Measurements from ENCODE around the gene ARIH1. TPM values are rescaled to one million over a fixed set of nuclear protein-coding genes. Genes with fewer than 3 reads are reported as not detected.

Gene ARIH1
- total and polyA plus RNA-seq, 2 of the 8 experiments (the other 6 are each of a cell fraction or from before 2014, with no cell fraction given): 32.7 to 179 TPM

DNA sequence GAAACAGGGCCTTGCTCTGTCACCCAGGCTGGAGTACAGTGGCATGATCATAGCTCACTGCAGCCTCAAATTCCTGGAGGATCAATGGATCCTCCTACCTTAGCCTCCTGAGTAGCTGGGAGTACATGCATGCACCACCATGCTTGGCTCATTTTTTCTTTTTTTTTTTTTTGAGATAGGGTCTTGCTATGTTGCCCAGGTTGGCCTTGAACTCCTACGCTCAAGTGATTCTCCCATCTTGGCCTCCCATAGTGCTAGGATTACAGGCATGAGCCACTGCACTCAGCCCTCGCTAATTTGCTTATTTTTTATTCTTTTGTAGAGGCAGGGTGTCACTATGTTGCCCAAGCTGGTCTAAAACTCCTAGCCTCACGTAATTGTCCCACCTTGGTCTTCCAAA is 6.0 kb upstream of the ARIH1 start (continued):
- TF ChIP-seq, protein P1, sequence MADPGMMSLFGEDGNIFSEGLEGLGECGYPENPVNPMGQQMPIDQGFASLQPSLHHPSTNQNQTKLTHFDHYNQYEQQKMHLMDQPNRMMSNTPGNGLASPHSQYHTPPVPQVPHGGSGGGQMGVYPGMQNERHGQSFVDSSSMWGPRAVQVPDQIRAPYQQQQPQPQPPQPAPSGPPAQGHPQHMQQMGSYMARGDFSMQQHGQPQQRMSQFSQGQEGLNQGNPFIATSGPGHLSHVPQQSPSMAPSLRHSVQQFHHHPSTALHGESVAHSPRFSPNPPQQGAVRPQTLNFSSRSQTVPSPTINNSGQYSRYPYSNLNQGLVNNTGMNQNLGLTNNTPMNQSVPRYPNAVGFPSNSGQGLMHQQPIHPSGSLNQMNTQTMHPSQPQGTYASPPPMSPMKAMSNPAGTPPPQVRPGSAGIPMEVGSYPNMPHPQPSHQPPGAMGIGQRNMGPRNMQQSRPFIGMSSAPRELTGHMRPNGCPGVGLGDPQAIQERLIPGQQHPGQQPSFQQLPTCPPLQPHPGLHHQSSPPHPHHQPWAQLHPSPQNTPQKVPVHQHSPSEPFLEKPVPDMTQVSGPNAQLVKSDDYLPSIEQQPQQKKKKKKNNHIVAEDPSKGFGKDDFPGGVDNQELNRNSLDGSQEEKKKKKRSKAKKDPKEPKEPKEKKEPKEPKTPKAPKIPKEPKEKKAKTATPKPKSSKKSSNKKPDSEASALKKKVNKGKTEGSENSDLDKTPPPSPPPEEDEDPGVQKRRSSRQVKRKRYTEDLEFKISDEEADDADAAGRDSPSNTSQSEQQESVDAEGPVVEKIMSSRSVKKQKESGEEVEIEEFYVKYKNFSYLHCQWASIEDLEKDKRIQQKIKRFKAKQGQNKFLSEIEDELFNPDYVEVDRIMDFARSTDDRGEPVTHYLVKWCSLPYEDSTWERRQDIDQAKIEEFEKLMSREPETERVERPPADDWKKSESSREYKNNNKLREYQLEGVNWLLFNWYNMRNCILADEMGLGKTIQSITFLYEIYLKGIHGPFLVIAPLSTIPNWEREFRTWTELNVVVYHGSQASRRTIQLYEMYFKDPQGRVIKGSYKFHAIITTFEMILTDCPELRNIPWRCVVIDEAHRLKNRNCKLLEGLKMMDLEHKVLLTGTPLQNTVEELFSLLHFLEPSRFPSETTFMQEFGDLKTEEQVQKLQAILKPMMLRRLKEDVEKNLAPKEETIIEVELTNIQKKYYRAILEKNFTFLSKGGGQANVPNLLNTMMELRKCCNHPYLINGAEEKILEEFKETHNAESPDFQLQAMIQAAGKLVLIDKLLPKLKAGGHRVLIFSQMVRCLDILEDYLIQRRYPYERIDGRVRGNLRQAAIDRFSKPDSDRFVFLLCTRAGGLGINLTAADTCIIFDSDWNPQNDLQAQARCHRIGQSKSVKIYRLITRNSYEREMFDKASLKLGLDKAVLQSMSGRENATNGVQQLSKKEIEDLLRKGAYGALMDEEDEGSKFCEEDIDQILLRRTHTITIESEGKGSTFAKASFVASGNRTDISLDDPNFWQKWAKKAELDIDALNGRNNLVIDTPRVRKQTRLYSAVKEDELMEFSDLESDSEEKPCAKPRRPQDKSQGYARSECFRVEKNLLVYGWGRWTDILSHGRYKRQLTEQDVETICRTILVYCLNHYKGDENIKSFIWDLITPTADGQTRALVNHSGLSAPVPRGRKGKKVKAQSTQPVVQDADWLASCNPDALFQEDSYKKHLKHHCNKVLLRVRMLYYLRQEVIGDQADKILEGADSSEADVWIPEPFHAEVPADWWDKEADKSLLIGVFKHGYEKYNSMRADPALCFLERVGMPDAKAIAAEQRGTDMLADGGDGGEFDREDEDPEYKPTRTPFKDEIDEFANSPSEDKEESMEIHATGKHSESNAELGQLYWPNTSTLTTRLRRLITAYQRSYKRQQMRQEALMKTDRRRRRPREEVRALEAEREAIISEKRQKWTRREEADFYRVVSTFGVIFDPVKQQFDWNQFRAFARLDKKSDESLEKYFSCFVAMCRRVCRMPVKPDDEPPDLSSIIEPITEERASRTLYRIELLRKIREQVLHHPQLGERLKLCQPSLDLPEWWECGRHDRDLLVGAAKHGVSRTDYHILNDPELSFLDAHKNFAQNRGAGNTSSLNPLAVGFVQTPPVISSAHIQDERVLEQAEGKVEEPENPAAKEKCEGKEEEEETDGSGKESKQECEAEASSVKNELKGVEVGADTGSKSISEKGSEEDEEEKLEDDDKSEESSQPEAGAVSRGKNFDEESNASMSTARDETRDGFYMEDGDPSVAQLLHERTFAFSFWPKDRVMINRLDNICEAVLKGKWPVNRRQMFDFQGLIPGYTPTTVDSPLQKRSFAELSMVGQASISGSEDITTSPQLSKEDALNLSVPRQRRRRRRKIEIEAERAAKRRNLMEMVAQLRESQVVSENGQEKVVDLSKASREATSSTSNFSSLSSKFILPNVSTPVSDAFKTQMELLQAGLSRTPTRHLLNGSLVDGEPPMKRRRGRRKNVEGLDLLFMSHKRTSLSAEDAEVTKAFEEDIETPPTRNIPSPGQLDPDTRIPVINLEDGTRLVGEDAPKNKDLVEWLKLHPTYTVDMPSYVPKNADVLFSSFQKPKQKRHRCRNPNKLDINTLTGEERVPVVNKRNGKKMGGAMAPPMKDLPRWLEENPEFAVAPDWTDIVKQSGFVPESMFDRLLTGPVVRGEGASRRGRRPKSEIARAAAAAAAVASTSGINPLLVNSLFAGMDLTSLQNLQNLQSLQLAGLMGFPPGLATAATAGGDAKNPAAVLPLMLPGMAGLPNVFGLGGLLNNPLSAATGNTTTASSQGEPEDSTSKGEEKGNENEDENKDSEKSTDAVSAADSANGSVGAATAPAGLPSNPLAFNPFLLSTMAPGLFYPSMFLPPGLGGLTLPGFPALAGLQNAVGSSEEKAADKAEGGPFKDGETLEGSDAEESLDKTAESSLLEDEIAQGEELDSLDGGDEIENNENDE (IDR thresholded peaks at IDR 0.05; ENCODE audit: insufficient replicate concordance, low read length): no peak
- TF ChIP-seq TCF12 (IDR thresholded peaks at IDR 0.05; ENCODE audit: low read depth, low read length) (no peak), CBX8 (IDR thresholded peaks at IDR 0.05; ENCODE audit: borderline replicate concordance, low read depth, low read length) (no peak), CHD2 (IDR thresholded peaks at IDR 0.05; ENCODE audit: low read length) (no peak), GABPA (IDR thresholded peaks at IDR 0.05; ENCODE audit: borderline replicate concordance, insufficient read depth, low read length) (no peak)
